ENCODE results near the gene ERAP2. TPM values are rescaled to one million over a fixed set of nuclear protein-coding genes. Genes with fewer than 3 reads are reported as not detected.
"Not testable (repeated sequence)": the region's sequence is repeated elsewhere in the genome, so short reads cannot be mapped to it uniquely, and the experiment has no call there.

The ERAP2 gene, protein sequence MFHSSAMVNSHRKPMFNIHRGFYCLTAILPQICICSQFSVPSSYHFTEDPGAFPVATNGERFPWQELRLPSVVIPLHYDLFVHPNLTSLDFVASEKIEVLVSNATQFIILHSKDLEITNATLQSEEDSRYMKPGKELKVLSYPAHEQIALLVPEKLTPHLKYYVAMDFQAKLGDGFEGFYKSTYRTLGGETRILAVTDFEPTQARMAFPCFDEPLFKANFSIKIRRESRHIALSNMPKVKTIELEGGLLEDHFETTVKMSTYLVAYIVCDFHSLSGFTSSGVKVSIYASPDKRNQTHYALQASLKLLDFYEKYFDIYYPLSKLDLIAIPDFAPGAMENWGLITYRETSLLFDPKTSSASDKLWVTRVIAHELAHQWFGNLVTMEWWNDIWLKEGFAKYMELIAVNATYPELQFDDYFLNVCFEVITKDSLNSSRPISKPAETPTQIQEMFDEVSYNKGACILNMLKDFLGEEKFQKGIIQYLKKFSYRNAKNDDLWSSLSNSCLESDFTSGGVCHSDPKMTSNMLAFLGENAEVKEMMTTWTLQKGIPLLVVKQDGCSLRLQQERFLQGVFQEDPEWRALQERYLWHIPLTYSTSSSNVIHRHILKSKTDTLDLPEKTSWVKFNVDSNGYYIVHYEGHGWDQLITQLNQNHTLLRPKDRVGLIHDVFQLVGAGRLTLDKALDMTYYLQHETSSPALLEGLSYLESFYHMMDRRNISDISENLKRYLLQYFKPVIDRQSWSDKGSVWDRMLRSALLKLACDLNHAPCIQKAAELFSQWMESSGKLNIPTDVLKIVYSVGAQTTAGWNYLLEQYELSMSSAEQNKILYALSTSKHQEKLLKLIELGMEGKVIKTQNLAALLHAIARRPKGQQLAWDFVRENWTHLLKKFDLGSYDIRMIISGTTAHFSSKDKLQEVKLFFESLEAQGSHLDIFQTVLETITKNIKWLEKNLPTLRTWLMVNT
- 31.2 and 56.9 TPM in 2 replicates for total RNA-seq

DNA sequence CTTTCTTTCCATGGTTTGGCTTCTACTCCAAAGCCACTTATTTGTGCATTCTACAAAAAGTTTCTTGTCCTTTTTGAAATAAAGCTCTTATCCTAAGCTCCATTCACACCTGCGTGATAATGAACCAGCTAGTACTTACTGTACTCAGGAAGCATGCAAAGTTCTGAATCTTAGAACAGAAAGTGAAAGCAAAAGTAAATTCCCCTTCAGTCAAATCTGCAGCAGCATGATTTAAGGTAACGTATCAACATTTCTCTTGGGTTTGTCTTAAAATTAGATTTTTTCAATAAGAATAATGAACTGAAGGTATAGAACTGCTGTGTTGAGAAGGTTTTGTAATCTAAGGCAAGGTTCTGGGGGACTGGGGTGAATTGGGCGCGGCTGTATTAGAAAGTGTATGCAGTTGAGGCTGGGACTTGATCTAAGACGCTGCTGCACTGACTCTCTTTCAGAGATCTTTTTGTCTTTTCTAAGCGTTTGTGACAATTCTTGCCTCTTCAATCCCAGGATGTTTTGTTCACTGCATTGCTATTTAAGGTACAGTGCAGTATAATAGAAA lies at the start of gene ERAP2:
Gene ERAP2, plus strand, starts transcription at position 209 of the 559 bp plus-strand sequence. CDS start 3,186 bp downstream, outside the sequence.
- peak; percentile 74 for DNase-seq (ENCODE audit: low read depth in 2 of 2)

DNA sequence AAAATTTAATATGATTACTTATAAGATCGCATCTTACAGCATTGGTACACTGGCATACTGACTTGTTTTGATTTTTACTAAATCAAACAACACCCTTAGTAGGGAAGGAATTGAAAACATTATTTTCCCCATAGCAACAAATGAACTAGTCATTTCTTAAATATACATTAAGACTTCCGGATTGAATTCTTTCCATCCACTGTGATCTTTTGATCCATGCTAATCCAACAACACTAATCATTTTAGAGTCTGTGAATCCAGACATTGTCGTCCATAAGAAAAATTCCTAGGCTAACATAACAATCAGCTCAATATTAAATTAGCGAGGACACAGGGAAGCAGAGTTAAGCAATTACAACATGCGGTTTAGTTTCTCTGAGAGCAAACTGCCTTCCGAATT lies 47.0 kb upstream of the ERAP2 start:
- DNase-seq (ENCODE audit: low read depth in 2 of 2) = no peak

DNA sequence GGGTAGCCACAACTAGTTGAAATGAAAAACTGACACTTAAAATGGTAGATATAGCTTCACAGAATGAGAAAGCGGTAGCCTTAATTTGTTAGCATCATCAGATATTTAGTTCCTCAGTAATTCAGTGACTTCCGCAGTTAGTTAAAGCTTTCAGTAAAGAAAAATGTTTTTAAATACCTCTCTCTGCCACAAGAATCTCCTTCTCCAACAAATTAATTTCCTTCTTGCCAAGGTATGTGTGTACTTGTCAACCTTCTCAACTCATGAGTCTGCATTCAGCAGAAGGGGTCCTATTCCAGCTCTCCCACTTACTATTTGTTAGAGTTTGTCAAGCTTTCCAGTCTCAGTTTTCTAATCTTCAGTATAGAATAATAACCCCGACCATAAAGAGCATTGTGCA lies 42.3 kb upstream of the ERAP2 start:
- DNase-seq (ENCODE audit: low read depth in 2 of 2) = no peak

GRCh38 chr5:96835791-96836191 lies 40.5 kb upstream of the ERAP2 start:
- DNase-seq (ENCODE audit: low read depth in 2 of 2) = no peak

DNA sequence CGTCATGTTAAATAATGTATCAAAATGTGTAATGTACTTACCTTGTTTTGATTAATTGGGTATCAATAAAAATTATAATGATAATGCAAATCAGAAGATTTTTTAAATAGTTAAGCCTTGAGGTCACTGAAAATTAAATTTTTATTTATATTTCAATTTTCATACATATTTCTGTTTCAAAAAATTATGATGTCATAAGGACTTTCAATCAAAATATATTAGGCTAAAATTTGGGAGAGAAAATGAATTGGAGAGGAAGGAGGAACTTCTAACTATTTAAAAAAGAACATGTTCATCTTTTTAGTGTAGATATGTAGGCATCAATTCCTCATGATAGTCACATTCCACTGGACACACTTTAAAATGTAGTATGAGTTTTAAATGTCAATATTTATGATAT lies 39.5 kb upstream of the ERAP2 start:
- no peak for DNase-seq (ENCODE audit: low read depth in 2 of 2)

DNA sequence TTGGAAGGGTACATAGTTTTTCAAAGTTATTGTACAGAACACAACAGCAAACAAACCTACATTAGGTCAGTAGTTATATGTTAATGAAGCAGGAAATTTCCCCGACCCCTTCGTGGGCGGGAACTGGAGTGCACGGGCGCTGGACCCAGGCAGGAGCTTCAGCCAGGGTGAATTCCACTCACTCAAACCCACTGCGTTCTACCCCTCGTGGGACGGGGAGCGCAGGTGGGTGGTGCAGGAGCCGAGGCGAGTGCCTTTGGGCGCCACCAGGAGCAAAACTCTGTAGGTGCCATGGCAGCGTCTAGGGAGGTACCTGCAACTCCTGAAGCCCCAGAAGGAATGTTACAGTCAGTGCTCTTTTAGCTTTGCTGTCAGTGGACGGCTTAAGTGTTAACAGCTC lies 39.0 kb upstream of the ERAP2 start:
- no peak for DNase-seq (ENCODE audit: low read depth in 2 of 2)

GRCh38 chr5:96838201-96839070 lies 37.9 kb upstream of the ERAP2 start:
- DNase-seq (ENCODE audit: low read depth in 2 of 2) = peak; percentile 7 to 33

DNA sequence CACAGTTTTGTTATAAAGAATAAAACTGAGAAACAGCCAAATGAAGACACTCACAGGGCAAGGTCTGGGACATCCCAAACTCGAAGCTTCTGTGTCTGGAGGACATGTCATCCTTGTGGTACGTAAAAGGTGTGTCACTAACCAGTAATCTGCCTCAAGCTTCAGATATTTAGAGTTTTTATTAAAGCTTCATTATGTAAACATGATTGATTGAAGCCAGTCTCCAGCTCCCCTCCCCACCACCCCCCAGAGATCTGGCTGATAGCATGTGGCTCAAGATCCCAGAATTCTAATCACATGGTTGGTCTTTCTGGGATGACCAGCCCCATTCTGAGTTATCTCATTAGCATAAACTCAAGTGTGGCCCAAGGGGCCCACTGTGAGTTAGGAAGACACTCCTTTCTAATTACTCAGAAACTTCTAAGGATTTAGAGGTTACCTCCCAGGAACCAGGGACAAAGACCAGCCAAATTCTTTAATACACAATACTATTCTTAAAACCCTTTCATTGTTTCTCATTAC lies 37.2 kb upstream of the ERAP2 start:
- no peak for DNase-seq (ENCODE audit: low read depth in 2 of 2)

GRCh38 chr5:96841931-96842330 lies 34.4 kb upstream of the ERAP2 start:
- DNase-seq (ENCODE audit: low read depth in 2 of 2) = not testable (repeated sequence)

- DNase-seq (ENCODE audit: low read depth in 2 of 2) = no peak
Observed at GRCh38 chr5:96843140-96843539, 33.2 kb upstream of the ERAP2 start.

- no peak for DNase-seq (ENCODE audit: low read depth in 2 of 2)
Observed at GRCh38 chr5:96844481-96844990, 31.8 kb upstream of the ERAP2 start.

DNA sequence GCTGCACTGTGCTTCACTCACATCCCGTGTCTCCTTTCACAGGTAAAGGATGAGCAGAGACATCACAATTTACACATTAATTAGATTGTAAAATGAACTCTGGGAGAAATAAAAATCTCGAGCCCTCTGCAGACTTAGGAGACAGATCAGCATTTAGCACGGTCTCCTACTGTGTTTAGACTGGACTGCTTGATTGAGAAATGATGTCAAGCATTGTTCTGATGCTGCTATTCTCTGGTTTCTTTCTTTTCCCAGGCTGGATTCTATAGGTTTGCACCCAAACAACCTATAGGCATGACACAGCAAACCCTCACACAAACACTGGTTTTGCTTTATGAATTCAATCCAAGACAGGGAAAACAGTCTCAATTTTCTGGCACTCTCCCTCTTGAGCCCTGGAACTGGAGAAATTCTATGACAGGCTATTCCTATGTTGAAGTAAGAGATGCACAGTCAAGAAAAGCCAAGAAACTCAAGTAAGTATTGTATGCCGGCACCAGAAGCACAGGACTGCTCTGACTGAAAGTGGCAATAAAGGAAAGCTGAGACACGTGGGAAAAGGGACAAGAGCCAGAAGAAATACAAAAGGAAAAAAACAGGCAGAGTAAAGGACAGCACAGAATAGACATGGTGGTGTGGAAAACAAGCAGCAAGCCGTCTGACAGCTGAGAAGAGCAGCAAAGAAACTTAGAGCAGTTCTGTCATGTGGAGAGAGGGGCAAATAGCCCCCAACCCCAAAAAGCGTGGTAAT lies 24.8 kb upstream of the ERAP2 start:
- DNase-seq (ENCODE audit: low read depth in 2 of 2) = no peak

DNA sequence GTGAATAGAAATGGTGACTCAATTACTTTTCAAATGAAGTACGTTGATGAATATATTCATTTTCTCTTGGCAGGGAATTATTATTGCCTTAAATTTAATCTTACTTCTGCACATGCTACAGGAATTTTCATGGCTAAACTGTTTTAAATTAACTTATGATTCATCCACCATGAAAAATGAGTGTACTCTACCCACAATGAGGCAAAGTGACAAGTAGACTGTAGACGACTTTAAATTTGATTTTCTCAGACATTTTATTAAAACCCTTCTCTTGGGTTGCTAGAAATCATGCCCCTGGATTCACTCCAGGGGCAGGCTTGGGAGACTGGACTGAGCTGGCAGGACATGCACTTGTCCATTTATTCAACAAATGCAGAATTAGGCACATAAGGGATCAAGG lies 23.5 kb upstream of the ERAP2 start:
- DNase-seq (ENCODE audit: low read depth in 2 of 2) = no peak

GRCh38 chr5:96854067-96854466 lies 22.2 kb upstream of the ERAP2 start:
- DNase-seq (ENCODE audit: low read depth in 2 of 2) = no peak

DNA sequence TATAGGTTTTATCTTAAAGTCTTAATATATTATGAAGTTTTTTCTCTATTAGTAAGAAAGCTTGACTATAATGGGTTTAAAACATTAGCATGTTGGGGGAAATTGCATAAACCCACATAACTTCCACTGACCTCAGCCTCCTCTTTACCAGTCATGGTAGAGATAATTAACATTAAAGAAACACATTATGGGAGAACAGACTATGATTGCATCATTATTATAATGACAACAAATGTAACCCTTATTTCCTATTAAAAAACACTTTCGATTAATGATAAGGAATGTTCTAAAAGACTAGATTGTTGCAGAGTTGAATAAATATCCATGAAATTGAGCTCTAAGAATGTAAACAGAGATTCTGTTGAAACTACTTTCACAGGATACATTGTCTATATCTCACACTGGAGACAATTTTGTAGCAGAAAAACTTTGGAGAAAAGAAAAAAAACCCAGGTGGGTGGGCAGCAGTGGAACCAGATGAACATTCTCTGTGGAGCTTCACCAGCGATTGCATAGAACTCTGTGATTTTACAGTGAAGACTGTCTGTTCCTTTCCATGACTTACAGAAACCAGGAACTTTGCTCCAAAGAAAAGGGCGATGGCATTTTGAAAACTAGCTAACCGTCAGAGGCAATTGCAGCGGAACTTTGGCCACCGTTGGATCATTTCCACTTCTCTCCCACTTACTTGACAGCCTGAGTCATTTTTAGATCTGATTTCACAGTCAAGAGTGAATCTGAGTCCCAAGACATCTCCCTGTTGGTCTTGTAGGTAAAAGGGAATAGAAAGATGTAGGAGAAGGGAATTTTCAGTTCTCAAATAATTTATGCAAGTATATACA lies 21.0 kb upstream of the ERAP2 start:
- DNase-seq (ENCODE audit: low read depth in 2 of 2) = no peak

DNA sequence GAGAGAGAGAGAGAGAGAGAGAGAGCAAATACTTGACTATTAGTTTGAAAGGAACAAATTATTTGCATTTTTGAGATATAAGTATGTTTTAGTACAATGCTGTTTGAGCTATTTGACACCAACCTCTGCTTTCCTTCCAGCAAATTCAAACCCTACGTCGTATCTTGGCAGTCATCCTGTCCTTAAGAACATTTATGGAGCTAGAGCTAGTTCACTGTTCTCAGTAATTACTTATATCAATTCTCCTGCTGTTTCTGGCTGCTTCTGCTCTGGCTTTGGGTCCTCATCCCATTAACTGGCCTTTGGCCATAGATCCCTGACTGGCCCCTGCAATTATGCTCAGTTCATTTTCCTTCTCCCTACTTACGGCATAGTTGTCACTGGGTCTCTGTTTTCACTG lies 19.9 kb upstream of the ERAP2 start:
- no peak for DNase-seq (ENCODE audit: low read depth in 2 of 2)

DNA sequence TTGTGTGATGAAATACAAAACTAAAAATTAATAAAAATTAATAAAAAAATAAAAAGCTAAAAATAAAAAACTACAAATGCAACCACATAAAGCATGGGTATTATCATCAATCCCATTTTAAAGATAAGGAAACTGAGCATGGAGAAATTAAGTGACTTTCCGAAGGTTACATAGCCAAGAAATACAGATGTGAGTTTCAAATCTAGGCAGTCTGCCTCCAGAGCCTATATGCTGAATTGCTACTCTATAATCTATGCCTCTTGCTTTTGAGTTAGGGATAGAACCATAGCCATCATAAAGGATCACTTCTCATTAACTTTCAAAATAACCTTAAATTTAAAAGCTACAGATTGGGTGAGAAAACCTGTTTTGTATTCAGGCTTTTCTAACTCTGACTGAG lies 18.8 kb upstream of the ERAP2 start:
- DNase-seq (ENCODE audit: low read depth in 2 of 2) = no peak

DNA sequence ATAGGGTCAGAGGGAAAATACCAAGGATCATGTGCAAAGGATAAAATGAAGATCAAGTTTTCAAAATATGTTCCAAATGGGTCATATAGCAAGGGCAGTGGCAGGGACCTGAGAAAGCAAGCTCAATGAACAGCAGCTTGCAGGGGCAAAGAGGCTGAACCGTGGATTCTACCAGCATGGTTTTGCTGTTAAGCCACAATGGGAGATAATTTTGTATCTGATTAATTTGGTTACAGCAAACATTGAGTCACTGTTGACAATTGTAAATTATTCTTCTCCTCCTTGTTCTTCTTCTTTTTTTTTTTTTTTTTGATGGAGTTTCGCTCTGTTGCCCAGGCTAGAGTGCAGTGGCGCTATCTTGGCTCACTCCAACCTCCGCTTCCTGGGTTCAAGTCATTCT lies 18.4 kb upstream of the ERAP2 start:
- no peak for DNase-seq (ENCODE audit: low read depth in 2 of 2)

DNA sequence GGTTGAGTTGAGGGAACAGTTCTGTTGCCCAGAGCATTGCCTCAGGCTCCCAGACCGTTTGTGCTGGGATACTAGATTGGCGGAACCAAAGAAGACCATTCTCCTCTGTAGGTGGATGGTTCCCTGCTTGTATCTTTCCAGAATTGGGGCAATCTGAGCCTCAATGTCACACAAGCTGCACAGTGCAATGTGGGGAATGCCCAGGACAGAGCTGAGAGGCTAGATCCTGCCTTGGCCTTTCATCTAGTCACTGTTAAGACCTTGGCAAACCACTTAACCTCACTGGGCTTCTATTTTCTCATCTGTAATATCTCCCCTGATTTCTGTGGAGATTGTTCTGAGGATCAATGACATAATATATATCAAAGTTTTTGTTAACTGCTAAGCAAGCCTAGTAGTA lies 16.9 kb upstream of the ERAP2 start:
- DNase-seq (ENCODE audit: low read depth in 2 of 2) = no peak

Measured in lung microvascular endothelial cell (primary cell).